Measurements from ENCODE around the gene RPSA.

Gene RPSA

DNA sequence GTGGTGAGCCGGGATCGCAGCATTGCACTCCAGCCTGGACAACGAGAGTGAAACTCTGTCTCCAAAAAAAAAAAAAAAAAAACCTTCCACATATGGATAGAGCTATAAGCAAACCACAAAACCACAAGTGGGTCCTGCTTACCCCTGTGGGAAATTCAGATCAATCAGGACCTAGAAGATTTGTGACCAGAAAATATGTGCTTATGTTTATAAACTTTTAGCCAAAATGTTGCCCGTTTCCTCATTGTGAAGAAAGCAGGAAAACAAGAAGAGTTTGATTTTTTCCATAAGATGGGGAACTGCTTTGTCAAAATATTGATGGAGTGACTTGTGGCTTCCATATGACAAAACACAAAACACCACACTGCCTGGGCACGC is 26.8 kb upstream of the RPSA start:
- H3K4me3 ChIP-seq (ENCODE audit: low read length in 2 of 2), result no peak overlapping the region
- H3K36me3 ChIP-seq (ENCODE audit: control insufficient read depth in 2 of 2, insufficient read depth in 2 of 2, low read length in 2 of 2), result peaks cover 2 to 3% of the 10 kb centered on the region in 2 donors
- H3K27me3 ChIP-seq (ENCODE audit: control insufficient read depth in 1 of 2, insufficient read depth in 2 of 2, low read length in 2 of 2), result no peaks in the 10 kb centered on the region
- H3K27ac ChIP-seq (ENCODE audit: low read length), result no peak overlapping the region
- no peak overlapping the region for H3K9ac ChIP-seq (ENCODE audit: low read length in 2 of 2)
- peaks cover 7% of the 10 kb centered on the region for H3K4me1 ChIP-seq (ENCODE audit: control insufficient read depth, insufficient read depth, low read length)
- no peaks in the 10 kb centered on the region for H3K9me3 ChIP-seq (ENCODE audit: control insufficient read depth in 2 of 2, low read length in 2 of 2)

DNA sequence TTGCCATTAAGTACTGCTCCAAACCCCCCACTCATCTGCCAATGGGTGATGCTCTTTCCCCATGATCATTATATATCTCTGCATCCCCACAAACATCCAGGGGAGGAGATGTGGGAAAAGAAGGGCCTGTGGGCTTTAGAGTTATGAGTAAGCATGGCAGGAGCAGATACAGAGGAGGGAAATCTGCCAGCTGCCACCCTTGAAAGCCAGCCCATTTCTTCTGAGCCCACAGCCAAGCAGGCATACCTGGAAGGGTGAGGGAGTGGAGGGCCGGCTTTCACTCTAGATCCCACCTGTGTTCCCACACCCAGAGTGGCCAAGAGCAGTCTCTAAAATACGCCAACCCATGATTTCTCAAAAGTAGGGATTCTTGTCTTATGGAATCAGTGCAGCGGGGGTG is 25.1 kb upstream of the RPSA start:
- Histone ChIP-seq H3K36me3 (ENCODE audit: control insufficient read depth in 2 of 2, insufficient read depth in 2 of 2, low read length in 2 of 2) (peaks cover 2 to 3% of the 10 kb centered on the region in 2 donors), H3K27ac (ENCODE audit: low read length) (no peak overlapping the region), H3K9ac (ENCODE audit: low read length in 2 of 2) (no peak overlapping the region), H3K9me3 (ENCODE audit: control insufficient read depth in 2 of 2, low read length in 2 of 2) (no peaks in the 10 kb centered on the region), H3K27me3 (ENCODE audit: control insufficient read depth in 1 of 2, insufficient read depth in 2 of 2, low read length in 2 of 2) (no peaks in the 10 kb centered on the region), H3K4me3 (ENCODE audit: low read length in 2 of 2) (no peak overlapping the region), H3K4me1 (ENCODE audit: control insufficient read depth, insufficient read depth, low read length) (peaks cover 16% of the 10 kb centered on the region)

DNA sequence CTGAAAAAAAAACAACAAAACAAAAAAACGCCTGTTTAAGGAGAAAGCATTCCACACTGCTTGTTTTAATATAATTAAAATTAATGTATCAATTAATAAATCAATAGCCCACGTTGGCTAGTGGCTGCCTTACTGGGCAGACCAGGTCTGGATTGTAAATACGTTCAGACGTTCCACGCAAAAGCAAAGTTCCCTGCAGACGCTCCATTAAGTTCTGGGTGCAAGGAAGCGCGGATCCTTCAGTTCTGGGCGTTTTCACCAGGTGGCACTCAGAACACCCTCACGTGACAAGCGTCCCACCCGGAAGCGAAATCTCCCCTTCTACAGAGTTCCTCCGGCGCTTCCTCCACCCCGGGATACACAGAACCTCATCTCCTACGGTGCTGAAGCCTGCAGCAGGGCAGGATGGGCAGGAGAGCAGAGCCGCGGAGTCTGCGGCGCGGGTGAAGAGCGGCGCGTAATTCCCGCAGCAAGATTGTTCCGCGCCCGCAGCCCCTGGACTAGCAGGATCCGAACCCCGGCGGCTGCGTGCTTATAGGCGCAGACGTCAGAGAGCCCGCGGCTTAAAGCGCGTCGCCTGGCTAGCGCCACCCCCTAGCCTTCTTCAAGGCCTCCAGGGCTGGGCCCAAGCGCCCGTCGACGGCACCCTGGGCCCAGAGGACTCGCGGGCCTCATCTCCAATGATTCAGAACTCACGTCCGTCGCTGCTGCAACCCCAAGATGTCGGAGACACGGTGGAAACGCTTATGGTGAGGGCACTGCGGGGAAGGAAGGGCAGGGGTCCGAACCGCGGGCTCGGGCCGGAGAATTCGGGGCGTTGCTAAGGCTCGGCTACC is 23.3 kb upstream of the RPSA start, which contains the start of gene SLC25A38:
TSS of gene SLC25A38 (plus strand) at position 326 of the 836 bp plus-strand sequence. CDS start at position 681, 355 bp downstream.
- Histone ChIP-seq H3K27me3 (ENCODE audit: control insufficient read depth in 1 of 2, insufficient read depth in 2 of 2, low read length in 2 of 2) (no peaks in the 10 kb centered on the region), H3K4me1 (ENCODE audit: control insufficient read depth, insufficient read depth, low read length) (peaks cover 16% of the 10 kb centered on the region), H3K27ac (ENCODE audit: low read length) (peak within 1 kb of the TSS; percentile 96), H3K9ac (ENCODE audit: low read length in 2 of 2) (peak within 1 kb of the TSS; percentile 78 to 90), H3K36me3 (ENCODE audit: control insufficient read depth in 2 of 2, insufficient read depth in 2 of 2, low read length in 2 of 2) (peaks cover 2 to 3% of the 10 kb centered on the region in 2 donors), H3K9me3 (ENCODE audit: control insufficient read depth in 2 of 2, low read length in 2 of 2) (no peaks in the 10 kb centered on the region), H3K4me3 (ENCODE audit: low read length in 2 of 2) (peak within 1 kb of the TSS; percentile 91 to 92)

DNA sequence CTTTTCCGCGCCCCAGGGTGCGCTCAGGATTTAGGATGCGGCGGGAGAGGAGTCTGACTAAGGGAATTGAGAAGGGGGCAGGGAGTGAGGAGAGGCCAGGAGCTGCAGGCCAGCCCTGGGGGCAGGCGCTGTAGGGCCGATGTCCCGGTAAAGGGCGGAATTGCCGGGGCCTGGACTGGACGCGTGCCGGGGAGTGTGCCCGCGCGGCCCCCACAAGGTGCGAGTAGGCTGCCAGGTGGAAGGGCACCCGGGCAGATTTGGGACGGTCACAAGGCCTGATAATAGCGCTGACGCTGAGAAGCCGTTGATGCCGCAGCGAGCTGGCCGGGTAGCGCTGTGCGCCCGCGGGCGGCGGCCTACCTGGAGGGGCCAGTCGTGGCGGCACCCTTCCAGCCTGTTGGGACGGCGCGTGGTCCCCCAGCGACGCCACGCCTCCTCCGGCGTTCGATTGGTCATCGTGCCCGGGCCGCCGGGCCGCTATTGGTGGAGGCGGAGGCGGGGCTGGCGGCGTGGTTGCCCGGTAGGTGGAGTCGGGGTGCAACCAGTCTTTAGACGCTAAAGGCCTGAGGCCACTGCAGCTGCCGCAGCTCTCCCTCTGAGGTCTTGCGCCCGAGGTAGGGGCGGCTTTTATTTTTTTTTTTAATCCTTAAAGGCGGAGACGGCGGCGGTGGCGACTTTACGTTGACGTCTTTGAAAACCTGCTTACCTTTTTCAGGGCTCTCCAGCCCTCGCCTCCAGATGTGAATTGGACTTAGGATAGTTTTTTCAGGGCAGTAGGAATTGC is 22.4 kb upstream of the RPSA start:
- Histone ChIP-seq H3K27ac (ENCODE audit: low read length) (peak overlapping the region; percentile 96), H3K4me1 (ENCODE audit: control insufficient read depth, insufficient read depth, low read length) (peaks cover 16% of the 10 kb centered on the region), H3K9ac (ENCODE audit: low read length in 2 of 2) (peak overlapping the region; percentile 78 to 90), H3K9me3 (ENCODE audit: control insufficient read depth in 2 of 2, low read length in 2 of 2) (no peaks in the 10 kb centered on the region), H3K27me3 (ENCODE audit: control insufficient read depth in 1 of 2, insufficient read depth in 2 of 2, low read length in 2 of 2) (no peaks in the 10 kb centered on the region), H3K4me3 (ENCODE audit: low read length in 2 of 2) (peak overlapping the region; percentile 91 to 92), H3K36me3 (ENCODE audit: control insufficient read depth in 2 of 2, insufficient read depth in 2 of 2, low read length in 2 of 2) (peaks cover 2 to 3% of the 10 kb centered on the region in 2 donors)

- Histone ChIP-seq H3K27me3 (ENCODE audit: control insufficient read depth in 1 of 2, insufficient read depth in 2 of 2, low read length in 2 of 2) (no peaks in the 10 kb centered on the region), H3K36me3 (ENCODE audit: control insufficient read depth in 2 of 2, insufficient read depth in 2 of 2, low read length in 2 of 2) (peaks cover 3 to 5% of the 10 kb centered on the region in 2 donors), H3K9me3 (ENCODE audit: control insufficient read depth in 2 of 2, low read length in 2 of 2) (no peaks in the 10 kb centered on the region), H3K9ac (ENCODE audit: low read length in 2 of 2) (peak overlapping the region; percentile 51 to 78), H3K4me1 (ENCODE audit: control insufficient read depth, insufficient read depth, low read length) (peaks cover 16% of the 10 kb centered on the region), H3K4me3 (ENCODE audit: low read length in 2 of 2) (peak overlapping the region; percentile 54 to 92), H3K27ac (ENCODE audit: low read length) (peak overlapping the region; percentile 96)
These were observed 21.9 kb upstream of the RPSA start for GRCh38 chr3:39384665-39385000.

GRCh38 chr3:39385456-39386090 is 20.9 kb upstream of the RPSA start:
- H3K27ac ChIP-seq (ENCODE audit: low read length), result no peak overlapping the region
- peak overlapping the region in 1 of 2 donors; percentile 92 for H3K4me3 ChIP-seq (ENCODE audit: low read length in 2 of 2)
- peaks cover 16% of the 10 kb centered on the region for H3K4me1 ChIP-seq (ENCODE audit: control insufficient read depth, insufficient read depth, low read length)

DNA sequence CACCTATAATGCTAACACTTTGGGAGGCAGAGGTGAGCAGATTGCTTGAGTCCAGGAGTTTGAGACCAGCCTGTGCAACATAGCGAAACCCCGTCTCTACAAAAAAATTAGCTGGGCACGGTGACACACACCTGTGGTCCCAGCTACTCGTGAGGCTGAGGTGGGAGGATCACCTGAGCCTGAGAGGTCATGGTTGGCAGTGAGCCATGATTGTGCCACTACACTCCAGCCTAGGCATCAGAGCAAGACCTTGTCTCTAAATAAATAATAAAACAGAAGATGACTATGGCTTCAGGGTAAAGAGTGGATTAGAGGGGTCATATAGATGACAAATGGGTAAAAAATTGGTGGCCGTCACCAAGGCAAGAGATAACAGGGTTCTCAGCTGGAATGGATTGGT is 20.2 kb upstream of the RPSA start:
- peaks cover 16% of the 10 kb centered on the region for H3K4me1 ChIP-seq (ENCODE audit: control insufficient read depth, insufficient read depth, low read length)
- H3K27me3 ChIP-seq (ENCODE audit: control insufficient read depth in 1 of 2, insufficient read depth in 2 of 2, low read length in 2 of 2), result no peaks in the 10 kb centered on the region
- no peak overlapping the region for H3K9ac ChIP-seq (ENCODE audit: low read length in 2 of 2)
- H3K27ac ChIP-seq (ENCODE audit: low read length), result no peak overlapping the region
- H3K4me3 ChIP-seq (ENCODE audit: low read length in 2 of 2), result no peak overlapping the region
- H3K9me3 ChIP-seq (ENCODE audit: control insufficient read depth in 2 of 2, low read length in 2 of 2), result no peaks in the 10 kb centered on the region
- peaks cover 4 to 15% of the 10 kb centered on the region in 2 donors for H3K36me3 ChIP-seq (ENCODE audit: control insufficient read depth in 2 of 2, insufficient read depth in 2 of 2, low read length in 2 of 2)

More at GRCh38 chr3:39385456-39386090, 20.9 kb upstream of the RPSA start:
- H3K9ac ChIP-seq (ENCODE audit: low read length in 2 of 2), result peak overlapping the region in 1 of 2 donors; percentile 36
- peaks cover 0 to 10% of the 10 kb centered on the region in 2 donors for H3K36me3 ChIP-seq (ENCODE audit: control insufficient read depth in 2 of 2, insufficient read depth in 2 of 2, low read length in 2 of 2)
- H3K27me3 ChIP-seq (ENCODE audit: control insufficient read depth in 1 of 2, insufficient read depth in 2 of 2, low read length in 2 of 2), result no peaks in the 10 kb centered on the region
- H3K9me3 ChIP-seq (ENCODE audit: control insufficient read depth in 2 of 2, low read length in 2 of 2), result no peaks in the 10 kb centered on the region

- Histone ChIP-seq H3K9me3 (ENCODE audit: control insufficient read depth in 2 of 2, low read length in 2 of 2) (no peaks in the 10 kb centered on the region), H3K4me3 (ENCODE audit: low read length in 2 of 2) (no peak overlapping the region), H3K9ac (ENCODE audit: low read length in 2 of 2) (no peak overlapping the region), H3K36me3 (ENCODE audit: control insufficient read depth in 2 of 2, insufficient read depth in 2 of 2, low read length in 2 of 2) (peaks cover 13 to 26% of the 10 kb centered on the region in 2 donors), H3K27me3 (ENCODE audit: control insufficient read depth in 1 of 2, insufficient read depth in 2 of 2, low read length in 2 of 2) (no peaks in the 10 kb centered on the region), H3K4me1 (ENCODE audit: control insufficient read depth, insufficient read depth, low read length) (peaks cover 16% of the 10 kb centered on the region), H3K27ac (ENCODE audit: low read length) (no peak overlapping the region)
These were observed 19.0 kb upstream of the RPSA start for GRCh38 chr3:39387411-39387975.

DNA sequence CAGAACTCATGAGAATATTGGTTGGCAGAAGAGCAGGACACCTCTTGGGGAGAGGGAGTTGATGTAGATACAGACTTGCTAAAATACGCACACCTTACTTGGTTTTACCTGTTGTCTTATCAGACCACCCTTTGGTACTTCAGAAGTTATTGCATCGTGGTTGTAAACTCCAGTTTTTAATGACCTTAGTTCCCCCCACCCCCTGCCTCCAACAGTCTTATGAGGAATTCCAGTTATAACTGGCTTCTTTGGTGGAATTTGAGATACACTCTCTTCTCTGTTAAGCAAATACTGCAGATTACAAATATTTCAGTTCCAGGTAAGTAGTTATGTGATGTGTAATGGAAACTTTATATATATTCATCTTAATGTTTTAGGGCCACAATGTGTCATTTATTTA is 18.4 kb upstream of the RPSA start:
- H3K4me1 ChIP-seq (ENCODE audit: control insufficient read depth, insufficient read depth, low read length), result peaks cover 16% of the 10 kb centered on the region
- H3K4me3 ChIP-seq (ENCODE audit: low read length in 2 of 2), result no peak overlapping the region
- peaks cover 20 to 32% of the 10 kb centered on the region in 2 donors for H3K36me3 ChIP-seq (ENCODE audit: control insufficient read depth in 2 of 2, insufficient read depth in 2 of 2, low read length in 2 of 2)
- no peak overlapping the region for H3K9ac ChIP-seq (ENCODE audit: low read length in 2 of 2)
- H3K27me3 ChIP-seq (ENCODE audit: control insufficient read depth in 1 of 2, insufficient read depth in 2 of 2, low read length in 2 of 2), result no peaks in the 10 kb centered on the region
- no peaks in the 10 kb centered on the region for H3K9me3 ChIP-seq (ENCODE audit: control insufficient read depth in 2 of 2, low read length in 2 of 2)
- no peak overlapping the region for H3K27ac ChIP-seq (ENCODE audit: low read length)

DNA sequence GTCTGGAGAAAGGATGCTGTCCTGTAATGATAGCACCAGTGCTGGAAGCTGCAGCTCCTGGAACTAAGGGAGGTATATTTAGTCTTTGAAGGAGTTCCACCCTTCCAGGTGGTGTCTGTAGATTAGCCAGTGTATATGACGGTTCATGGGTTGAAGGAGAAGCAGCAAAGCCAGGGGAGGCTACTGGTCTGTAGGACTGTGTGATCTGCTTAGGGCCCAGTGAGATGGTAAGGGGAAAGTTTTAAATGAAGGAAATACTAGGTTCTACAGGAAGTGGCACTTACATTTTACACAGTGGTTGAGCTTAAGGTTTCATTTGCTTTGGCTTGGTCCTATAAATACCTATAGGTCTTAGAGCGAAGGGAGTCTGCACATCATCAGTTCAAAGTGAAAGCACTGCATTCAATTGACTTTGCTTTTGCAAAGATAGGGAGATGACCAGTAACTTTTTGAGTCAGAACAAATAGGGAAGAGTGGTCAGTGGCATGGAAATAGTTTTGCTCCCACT is 17.7 kb upstream of the RPSA start:
- Histone ChIP-seq H3K4me3 (ENCODE audit: low read length in 2 of 2) (no peak overlapping the region), H3K27me3 (ENCODE audit: control insufficient read depth in 1 of 2, insufficient read depth in 2 of 2, low read length in 2 of 2) (no peaks in the 10 kb centered on the region), H3K4me1 (ENCODE audit: control insufficient read depth, insufficient read depth, low read length) (peaks cover 13% of the 10 kb centered on the region), H3K9me3 (ENCODE audit: control insufficient read depth in 2 of 2, low read length in 2 of 2) (no peaks in the 10 kb centered on the region), H3K27ac (ENCODE audit: low read length) (no peak overlapping the region), H3K36me3 (ENCODE audit: control insufficient read depth in 2 of 2, insufficient read depth in 2 of 2, low read length in 2 of 2) (peaks cover 24 to 34% of the 10 kb centered on the region in 2 donors), H3K9ac (ENCODE audit: low read length in 2 of 2) (no peak overlapping the region)
